Common myeloid progenitor, CD34-positive (primary cell): ENCODE data around the gene FOXP1.

Source experiments
- CTCF ChIA-PET: fragments of 350-600 bp; sonication (Branson Sonifier 250); formaldehyde crosslinking; loops from one replicate; lab custom pipeline; 2021; ENCODE audit warnings: antibody characterized with exemption; lab: Charles Lee
- POLR2A ChIA-PET: fragments of 350-600 bp; sonication (Branson Sonifier 250); formaldehyde crosslinking; loops from one replicate; lab custom pipeline; 2021; ENCODE audit warnings: antibody characterized with exemption; lab: Charles Lee
- DNase-seq, 3 donors: peaks; one replicate each; pipeline versions ENCODE4 v3.0.0 to v3.0.0-alpha.2; 2013
- H3K27ac ChIP-seq, 2 experiments: 1 replicate in 1 of 2; 2 replicates in 1 of 2; pipeline ENCODE4 v1.7.0; 2013; ENCODE audit warnings: inconsistent platforms in 2 of 2, low read length in 2 of 2, mild to moderate bottlenecking in 2 of 2, low read depth in 1 of 2, moderate library complexity in 1 of 2; ENCODE audit not compliant: severe bottlenecking in 2 of 2, insufficient read depth in 1 of 2, poor library complexity in 1 of 2
- H3K27me3 ChIP-seq, 5 experiments: replicated peaks in 2 of 5; 1 replicate in 3 of 5; 2 replicates in 2 of 5; pipeline versions ENCODE4 v1.6.1 to v1.7.0; 2013; ENCODE audit warnings: low read length in 4 of 5, mild to moderate bottlenecking in 2 of 5, moderate library complexity in 2 of 5, inconsistent platforms in 1 of 5; ENCODE audit not compliant: insufficient read depth in 5 of 5, control insufficient read depth in 4 of 5
- H3K36me3 ChIP-seq, 4 experiments: 1 replicate in 2 of 4; 2 replicates in 2 of 4; pipeline versions ENCODE4 v1.6.1 to v1.7.0; 2013; ENCODE audit warnings: low read length in 3 of 4, control low read depth in 1 of 4, mild to moderate bottlenecking in 1 of 4; ENCODE audit not compliant: control insufficient read depth in 4 of 4, insufficient read depth in 4 of 4
- H3K4me1 ChIP-seq, 4 experiments: 1 replicate in 3 of 4; 2 replicates in 1 of 4; pipeline versions ENCODE4 v1.6.1 to v1.7.1; 2013; ENCODE audit warnings: low read length in 3 of 4, mild to moderate bottlenecking in 3 of 4, control low read depth in 1 of 4, inconsistent platforms in 1 of 4, moderate library complexity in 1 of 4; ENCODE audit not compliant: control insufficient read depth in 4 of 4, insufficient read depth in 4 of 4; ENCODE audit errors: control extremely low read depth in 1 of 4
- H3K4me3 ChIP-seq, 7 experiments: 1 replicate in 4 of 7; 2 replicates in 3 of 7; pipeline versions ENCODE4 v1.5.1 to v1.7.0; 2013; ENCODE audit warnings: mild to moderate bottlenecking in 7 of 7, low read length in 6 of 7, moderate library complexity in 6 of 7, inconsistent platforms in 2 of 7, low read depth in 2 of 7, control low read depth in 1 of 7; ENCODE audit not compliant: insufficient read depth in 4 of 7, control insufficient read depth in 1 of 7; ENCODE audit errors: extremely low read depth in 1 of 7
- H3K9me3 ChIP-seq, 5 experiments: 1 replicate in 4 of 5; 2 replicates in 1 of 5; pipeline versions ENCODE4 v1.6.1 to v1.7.1; 2013; ENCODE audit warnings: low read length in 4 of 5, mild to moderate bottlenecking in 2 of 5, inconsistent platforms in 1 of 5, low read depth in 1 of 5, moderate library complexity in 1 of 5; ENCODE audit not compliant: control insufficient read depth in 4 of 5, insufficient read depth in 2 of 5; ENCODE audit errors: control extremely low read depth in 1 of 5
- WGBS: methylation state at CpG from one replicate; pipeline ENCODE4 v1.1.5; 2013; ENCODE audit not compliant: insufficient coverage; 5-methylcytosine and 5-hydroxymethylcytosine counted together

Gene FOXP1

DNA sequence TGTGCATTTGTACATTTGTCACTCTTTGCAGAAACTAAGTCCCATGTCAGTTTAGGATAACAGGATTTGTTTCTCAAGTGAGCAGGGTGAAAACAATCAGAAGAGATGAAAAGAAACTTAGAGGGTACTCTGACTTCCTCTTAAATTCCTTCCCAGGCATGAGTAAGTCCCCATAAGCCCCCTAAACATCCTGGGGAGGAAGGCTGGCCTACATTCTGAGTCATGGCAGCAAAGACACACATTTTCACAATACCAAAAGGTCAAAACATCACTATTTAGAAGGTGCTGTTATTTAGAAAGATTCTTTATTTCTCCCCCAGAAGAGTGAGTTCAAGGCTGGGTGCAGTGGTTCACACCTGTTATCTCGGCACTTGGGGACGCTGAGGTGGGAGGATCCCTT lies 7.6 kb upstream of the FOXP1 start:
- no peaks in the 10 kb centered on the region for H3K27me3 ChIP-seq
- peaks cover 4 to 15% (median 8%) of the 10 kb centered on the region in 4 experiments for H3K4me1 ChIP-seq
- H3K36me3 ChIP-seq = no peaks in the 10 kb centered on the region
- no peak overlapping the region for H3K4me3 ChIP-seq
- 93% methylated on average over 2 of the region's 2 CpGs for WGBS
- no peaks in the 10 kb centered on the region for H3K9me3 ChIP-seq
- H3K27ac ChIP-seq = no peak overlapping the region
- POLR2A ChIA-PET = no interaction called here
- CTCF ChIA-PET = interaction anchor here (1.3 to 2.3 kb wide), 3 partner anchors 9 to 1040 kb away, joined by 3 to 7 read pairs (median 6); no protein-coding TSS in a partner anchor
- DNase-seq = peak in 2 of 3 donors; percentile 55 to 61

DNA sequence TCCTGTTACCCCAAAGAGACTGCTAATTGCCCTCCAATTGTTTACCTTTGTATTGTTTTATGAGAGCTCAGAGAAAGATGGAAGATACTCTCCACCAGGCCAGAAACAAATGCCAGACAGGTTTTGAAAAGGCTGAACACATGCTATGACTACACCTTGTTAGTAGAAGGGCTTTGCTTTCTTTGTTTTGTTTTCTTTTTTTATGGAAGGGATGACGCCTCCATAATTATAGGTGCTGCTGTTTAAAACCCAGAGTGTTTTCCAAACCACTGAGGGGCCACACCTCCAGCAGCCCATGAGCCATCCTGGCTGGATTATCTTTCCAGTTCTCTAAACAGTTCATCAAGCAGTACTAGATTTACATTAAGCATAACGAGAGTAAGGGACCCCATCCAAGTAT lies 5.6 kb upstream of the FOXP1 start:
- no CpG with 5 or more reads among the region's 2 CpGs for WGBS
- POLR2A ChIA-PET = no interaction called here
- DNase-seq = no peak
- Histone ChIP-seq H3K4me3 (no peak overlapping the region), H3K4me1 (peaks cover 16 to 34% (median 24%) of the 10 kb centered on the region in 4 experiments), H3K36me3 (no peaks in the 10 kb centered on the region), H3K9me3 (no peaks in the 10 kb centered on the region), H3K27ac (no peak overlapping the region), H3K27me3 (no peaks in the 10 kb centered on the region)
- CTCF ChIA-PET = interaction anchor here (0.6 kb wide), 1 partner anchor 19 kb away, joined by 3 read pairs; no protein-coding TSS in a partner anchor

DNA sequence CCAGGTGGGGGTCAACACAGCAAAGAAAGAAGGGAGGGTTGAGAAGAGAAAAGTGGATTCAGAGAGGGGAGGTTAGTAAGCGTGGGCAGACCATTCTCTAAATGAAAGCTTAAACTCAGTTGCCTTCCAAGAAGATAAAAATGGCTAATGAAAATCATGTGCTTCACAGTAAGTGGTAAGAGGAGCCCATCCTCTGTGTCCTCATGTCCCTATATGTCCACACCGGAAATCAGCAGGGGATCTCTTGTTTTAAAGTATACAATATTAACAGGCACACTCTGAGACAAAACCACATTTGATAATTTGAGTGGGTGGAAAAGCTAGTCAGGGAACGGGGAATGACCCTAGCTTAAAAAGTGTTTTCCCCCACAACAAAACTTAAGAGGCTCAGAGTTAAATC lies 4.4 kb upstream of the FOXP1 start:
- Histone ChIP-seq H3K9me3 (no peaks in the 10 kb centered on the region), H3K27ac (no peak overlapping the region), H3K27me3 (no peaks in the 10 kb centered on the region), H3K36me3 (no peaks in the 10 kb centered on the region), H3K4me1 (peaks cover 16 to 34% (median 24%) of the 10 kb centered on the region in 4 experiments), H3K4me3 (no peak overlapping the region)
- WGBS = 88% methylated on average over 1 of the region's 3 CpGs
- ChIA-PET CTCF (interaction anchor here (0.6 to 2.3 kb wide), 6 partner anchors 14 to 881 kb away, joined by 3 to 6 read pairs (median 3); no protein-coding TSS in a partner anchor), POLR2A (no interaction called here)
- no peak for DNase-seq

DNA sequence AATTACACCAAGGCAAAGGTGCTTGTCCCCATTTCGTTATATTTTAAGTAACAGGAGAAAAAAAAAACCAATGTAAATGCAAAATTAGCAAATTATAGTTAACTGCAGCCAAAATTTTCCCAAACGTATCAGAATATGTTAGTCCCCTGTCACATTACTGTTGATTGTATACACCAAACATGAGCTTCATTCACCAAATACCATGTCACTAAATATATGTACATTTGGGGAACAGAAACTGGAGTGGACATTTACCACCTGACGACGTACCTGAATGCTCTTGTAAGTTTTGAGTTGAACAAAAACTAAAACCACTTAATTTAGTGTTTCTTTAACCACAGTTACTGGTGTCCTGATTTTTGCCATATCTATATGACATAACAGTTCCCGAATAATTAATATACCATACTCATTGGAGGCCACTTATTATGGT lies 3.3 kb upstream of the FOXP1 start:
- ChIA-PET CTCF (interaction anchor here (0.5 to 2.3 kb wide), 6 partner anchors 10 to 613 kb away, joined by 3 to 6 read pairs (median 3); no protein-coding TSS in a partner anchor), POLR2A (no interaction called here)
- no peak for DNase-seq
- 71% methylated on average over 3 of the region's 5 CpGs for WGBS
- no peak overlapping the region for H3K27ac ChIP-seq
- H3K27me3 ChIP-seq = no peaks in the 10 kb centered on the region
- no peaks in the 10 kb centered on the region for H3K36me3 ChIP-seq
- peaks cover 16 to 36% (median 24%) of the 10 kb centered on the region in 4 experiments for H3K4me1 ChIP-seq
- no peak overlapping the region for H3K4me3 ChIP-seq
- no peaks in the 10 kb centered on the region for H3K9me3 ChIP-seq

DNA sequence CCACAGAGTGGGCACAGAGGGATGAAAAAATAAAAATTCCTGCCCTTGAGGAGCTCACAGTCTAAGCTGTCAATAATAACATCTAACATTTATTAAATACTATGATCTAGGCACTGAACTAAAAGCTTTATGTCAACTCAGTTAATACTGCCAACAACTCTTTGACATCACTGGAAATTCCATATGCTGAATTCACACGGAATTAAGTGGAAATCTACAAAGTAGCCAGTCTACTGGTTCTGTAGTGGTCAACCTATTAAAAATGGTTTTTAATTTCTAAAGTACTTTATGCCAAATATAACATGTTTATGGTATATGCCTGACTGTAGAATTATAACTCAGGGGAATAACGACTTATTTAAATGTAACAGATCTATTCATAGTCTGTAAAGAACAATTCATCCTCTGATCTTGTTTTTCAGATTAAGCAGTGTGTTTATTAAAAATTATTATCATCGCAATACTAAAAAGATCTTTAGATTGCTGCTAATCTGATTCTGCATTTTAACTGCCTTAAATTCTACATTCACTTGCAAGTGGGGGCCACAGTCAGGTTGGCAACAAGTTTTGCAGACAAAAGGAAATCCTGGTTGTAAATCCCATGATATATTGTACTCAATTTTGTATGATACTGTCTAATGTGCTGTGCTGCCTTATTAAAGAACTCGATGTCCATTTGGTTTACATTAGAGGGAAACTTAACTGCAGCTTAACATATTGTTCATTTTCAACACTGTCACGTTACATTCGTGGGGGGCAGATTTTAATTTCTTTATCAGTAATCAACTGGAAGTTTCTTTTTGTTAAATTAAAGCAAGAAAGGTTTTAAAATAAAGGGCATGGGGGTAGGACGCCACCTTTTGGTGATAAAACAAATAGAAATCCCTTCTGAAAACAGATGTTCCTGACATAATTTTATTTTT lies 2.6 kb upstream of the FOXP1 start:
- no peaks in the 10 kb centered on the region for H3K9me3 ChIP-seq
- H3K27ac ChIP-seq = peak overlapping the region in 1 of 2 experiments; percentile 29
- peak overlapping the region in 6 of 7 experiments; percentile 8 to 98 (median 94) for H3K4me3 ChIP-seq
- H3K27me3 ChIP-seq = no peaks in the 10 kb centered on the region
- H3K4me1 ChIP-seq = peaks cover 16 to 31% (median 23%) of the 10 kb centered on the region in 4 experiments
- CTCF ChIA-PET = interaction anchor here (0.5 to 2.7 kb wide), 14 partner anchors 8 to 1038 kb away, joined by 3 to 7 read pairs (median 3); no protein-coding TSS in a partner anchor
- peak; percentile 67 to 81 (median 77) for DNase-seq
- no peaks in the 10 kb centered on the region for H3K36me3 ChIP-seq
- POLR2A ChIA-PET = no interaction called here
- no CpG with 5 or more reads among the region's 7 CpGs for WGBS

DNA sequence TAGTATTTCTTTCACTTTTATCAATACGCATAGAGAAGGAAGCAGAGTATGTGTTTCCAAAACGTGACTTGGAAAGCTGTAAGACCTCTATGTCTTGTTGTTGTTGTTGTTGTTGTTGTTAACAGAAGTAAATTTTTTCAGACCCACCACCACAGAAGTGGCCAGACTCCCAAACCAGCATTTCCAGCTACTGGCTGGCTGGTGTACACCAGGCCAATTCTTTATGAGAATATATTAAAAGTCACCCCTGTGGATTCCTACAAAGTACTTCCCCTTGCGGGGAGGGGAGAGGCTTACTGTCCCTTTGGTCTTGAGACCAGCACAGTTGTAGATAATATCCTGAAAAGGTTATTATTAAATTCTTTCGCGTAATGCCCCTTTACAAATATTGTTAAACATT lies 1.6 kb upstream of the FOXP1 start:
- Histone ChIP-seq H3K4me1 (peaks cover 17 to 36% (median 27%) of the 10 kb centered on the region in 4 experiments), H3K27ac (peak overlapping the region; percentile 92 to 95), H3K27me3 (no peaks in the 10 kb centered on the region), H3K36me3 (no peaks in the 10 kb centered on the region), H3K9me3 (no peaks in the 10 kb centered on the region), H3K4me3 (peak overlapping the region in 6 of 7 experiments; percentile 82 to 98 (median 95))
- POLR2A ChIA-PET = interaction anchor here (0.6 to 1.4 kb wide), 3 partner anchors 131 to 454 kb away, joined by 4 to 5 read pairs (median 4); no protein-coding TSS in a partner anchor
- WGBS = no CpG with 5 or more reads among the region's 5 CpGs
- peak in 2 of 3 donors; percentile 61 to 71 for DNase-seq
- CTCF ChIA-PET = interaction anchor here (0.6 to 2.7 kb wide), 10 partner anchors 9 to 1035 kb away, joined by 3 to 7 read pairs (median 4); no protein-coding TSS in a partner anchor
